SU-DHL-6 (cell line): ENCODE results near the gene STPG3.

Source experiments
- EZH2phosphoT487 ChIP-seq: fragments of 200-600 bp; sonication (generic), shearing (Covaris generic); conservative IDR thresholded peaks from 2 replicates; pipeline ENCODE4 v1.6.1; 2018; ENCODE audit warnings: mild to moderate bottlenecking, antibody characterized with exemption, low read length, moderate library complexity, mixed read lengths
- TF ChIP-seq, protein P1 (sequence below): fragments of 200-600 bp; sonication (generic); IDR thresholded peaks from one replicate; pipeline ENCODE4 v1.5.1; 2017; ENCODE audit warnings: antibody characterized with exemption, mild to moderate bottlenecking, low read length, moderate library complexity; ENCODE audit not compliant: insufficient read depth, poor library complexity, severe bottlenecking

DNA sequence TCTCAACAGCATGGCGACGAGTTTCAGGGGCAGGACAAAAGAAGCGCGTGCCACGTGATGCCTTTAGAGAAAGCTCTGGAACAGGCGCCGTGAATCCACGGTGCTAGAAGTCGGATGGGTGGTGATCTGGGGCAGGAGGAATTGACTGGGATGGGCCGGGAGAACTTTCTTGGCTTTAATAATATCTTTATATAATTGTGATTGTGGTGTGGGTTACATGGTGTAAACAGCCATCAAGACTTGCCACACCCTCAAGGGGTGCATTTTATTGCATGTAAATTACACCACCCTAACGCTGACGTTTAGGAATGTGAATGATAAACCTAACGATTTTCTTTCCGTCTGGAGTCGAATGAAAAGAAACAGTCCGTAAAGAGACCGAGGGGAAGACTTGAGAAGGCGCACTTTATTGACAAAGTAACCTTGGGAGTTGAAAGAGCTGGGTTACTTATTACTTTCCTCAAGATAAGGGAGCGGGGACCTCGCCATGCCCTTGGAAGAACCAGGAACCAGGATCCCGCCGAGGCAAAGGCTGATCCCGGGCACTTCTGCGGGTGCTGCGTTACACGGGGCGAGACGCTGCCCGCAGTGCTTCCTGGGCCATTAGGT, 42.5 kb downstream of the STPG3 start:
- TF ChIP-seq, protein P1, sequence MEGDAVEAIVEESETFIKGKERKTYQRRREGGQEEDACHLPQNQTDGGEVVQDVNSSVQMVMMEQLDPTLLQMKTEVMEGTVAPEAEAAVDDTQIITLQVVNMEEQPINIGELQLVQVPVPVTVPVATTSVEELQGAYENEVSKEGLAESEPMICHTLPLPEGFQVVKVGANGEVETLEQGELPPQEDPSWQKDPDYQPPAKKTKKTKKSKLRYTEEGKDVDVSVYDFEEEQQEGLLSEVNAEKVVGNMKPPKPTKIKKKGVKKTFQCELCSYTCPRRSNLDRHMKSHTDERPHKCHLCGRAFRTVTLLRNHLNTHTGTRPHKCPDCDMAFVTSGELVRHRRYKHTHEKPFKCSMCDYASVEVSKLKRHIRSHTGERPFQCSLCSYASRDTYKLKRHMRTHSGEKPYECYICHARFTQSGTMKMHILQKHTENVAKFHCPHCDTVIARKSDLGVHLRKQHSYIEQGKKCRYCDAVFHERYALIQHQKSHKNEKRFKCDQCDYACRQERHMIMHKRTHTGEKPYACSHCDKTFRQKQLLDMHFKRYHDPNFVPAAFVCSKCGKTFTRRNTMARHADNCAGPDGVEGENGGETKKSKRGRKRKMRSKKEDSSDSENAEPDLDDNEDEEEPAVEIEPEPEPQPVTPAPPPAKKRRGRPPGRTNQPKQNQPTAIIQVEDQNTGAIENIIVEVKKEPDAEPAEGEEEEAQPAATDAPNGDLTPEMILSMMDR: no peak
- TF ChIP-seq EZH2phosphoT487: no peak
